ENCODE results near the gene PLEKHM1.
A peak's percentile ranks its signal among the peaks of the same experiment; 100 is the strongest.

DNA sequence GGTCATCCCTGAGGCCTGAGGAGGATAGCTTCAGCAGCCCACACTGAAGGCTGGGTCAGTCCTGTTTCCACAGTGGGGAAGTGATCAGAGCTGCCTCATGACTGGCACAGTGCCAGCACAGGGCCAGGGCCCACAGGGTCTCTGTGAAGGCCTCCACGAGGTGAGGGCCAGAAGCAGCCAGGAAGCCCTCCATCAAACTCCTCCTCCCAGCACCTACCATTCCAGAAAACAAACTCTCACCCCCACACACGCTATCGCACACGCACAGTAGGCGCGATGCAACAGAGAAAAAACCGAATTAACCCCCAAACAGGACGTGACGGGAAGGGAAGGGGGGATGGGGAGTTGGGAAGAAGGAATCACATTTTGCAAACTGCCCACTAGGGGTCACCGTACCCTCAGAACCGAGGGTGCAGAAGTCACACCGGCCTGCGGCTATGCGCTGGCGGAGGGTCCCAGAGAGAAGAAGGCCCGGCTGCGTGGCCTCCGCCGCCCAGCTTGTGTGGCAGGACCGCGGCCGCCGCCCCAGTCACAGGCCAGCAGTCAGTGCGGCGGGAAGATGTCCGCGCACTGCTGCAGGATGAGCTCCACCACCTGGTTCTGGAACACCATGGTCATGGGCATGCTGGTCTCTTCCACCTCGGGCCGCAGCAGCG, 95.5 kb downstream of the PLEKHM1 start:
- TF ChIP-seq, protein P1, sequence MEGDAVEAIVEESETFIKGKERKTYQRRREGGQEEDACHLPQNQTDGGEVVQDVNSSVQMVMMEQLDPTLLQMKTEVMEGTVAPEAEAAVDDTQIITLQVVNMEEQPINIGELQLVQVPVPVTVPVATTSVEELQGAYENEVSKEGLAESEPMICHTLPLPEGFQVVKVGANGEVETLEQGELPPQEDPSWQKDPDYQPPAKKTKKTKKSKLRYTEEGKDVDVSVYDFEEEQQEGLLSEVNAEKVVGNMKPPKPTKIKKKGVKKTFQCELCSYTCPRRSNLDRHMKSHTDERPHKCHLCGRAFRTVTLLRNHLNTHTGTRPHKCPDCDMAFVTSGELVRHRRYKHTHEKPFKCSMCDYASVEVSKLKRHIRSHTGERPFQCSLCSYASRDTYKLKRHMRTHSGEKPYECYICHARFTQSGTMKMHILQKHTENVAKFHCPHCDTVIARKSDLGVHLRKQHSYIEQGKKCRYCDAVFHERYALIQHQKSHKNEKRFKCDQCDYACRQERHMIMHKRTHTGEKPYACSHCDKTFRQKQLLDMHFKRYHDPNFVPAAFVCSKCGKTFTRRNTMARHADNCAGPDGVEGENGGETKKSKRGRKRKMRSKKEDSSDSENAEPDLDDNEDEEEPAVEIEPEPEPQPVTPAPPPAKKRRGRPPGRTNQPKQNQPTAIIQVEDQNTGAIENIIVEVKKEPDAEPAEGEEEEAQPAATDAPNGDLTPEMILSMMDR (IDR thresholded peaks at IDR 0.05; ENCODE audit: low read depth, low read length, poor library complexity, severe bottlenecking): peak; percentile 83
- no peak for TF ChIP-seq EZH2phosphoT487 (IDR thresholded peaks at IDR 0.05; ENCODE audit: borderline replicate concordance, low read length)

All from DOHH2 (cell line).